HG03342 (cell line): ENCODE data around the gene SHC1.
A peak's percentile ranks its signal among the peaks of the same experiment; 100 is the strongest.

ENCODE experiments used
- ATAC-seq: cut with Tn5 transposase; IDR thresholded peaks from one replicate; pipeline ENCODE4 v1.9.1; 2021; ENCODE audit warnings: mild to moderate bottlenecking, moderate library complexity; ENCODE audit not compliant: unreplicated experiment

SHC1 gene

GRCh38 chr1:154958681-154959425 is 11.7 kb downstream of the SHC1 start:
- no peak for ATAC-seq

GRCh38 chr1:154958036-154958435 is 12.5 kb downstream of the SHC1 start:
- ATAC-seq: no peak

- ATAC-seq: no peak
Measured at GRCh38 chr1:154957091-154957657, 13.4 kb downstream of the SHC1 start.

GRCh38 chr1:154956544-154956941 is 14.0 kb downstream of the SHC1 start:
- no peak for ATAC-seq

- peak; percentile 46 for ATAC-seq
Measured at GRCh38 chr1:154955718-154956543, 14.6 kb downstream of the SHC1 start, which contains the start of gene PBXIP1. Gene PBXIP1, minus strand, starts transcription at chr1:154956099. Its CDS starts 2,378 bp downstream, at chr1:154953721.

- ATAC-seq: peak; percentile 62
Measured at GRCh38 chr1:154955039-154955717, 15.4 kb downstream of the SHC1 start.

GRCh38 chr1:154954541-154954940 is 16.0 kb downstream of the SHC1 start:
- ATAC-seq: no peak

GRCh38 chr1:154953611-154954038 is 16.9 kb downstream of the SHC1 start:
- ATAC-seq: no peak

GRCh38 chr1:154952664-154953063 is 17.9 kb downstream of the SHC1 start:
- ATAC-seq: no peak

- ATAC-seq: no peak
Measured at GRCh38 chr1:154951901-154952657, 18.5 kb downstream of the SHC1 start.

GRCh38 chr1:154948079-154948478 is 22.5 kb downstream of the SHC1 start:
- ATAC-seq: no peak

- no peak for ATAC-seq
Measured at GRCh38 chr1:154945962-154946850, 24.3 kb downstream of the SHC1 start.

GRCh38 chr1:154945160-154945961 is 25.2 kb downstream of the SHC1 start:
- ATAC-seq: no peak

GRCh38 chr1:154944401-154945159 is 26.0 kb downstream of the SHC1 start:
- no peak for ATAC-seq

- no peak for ATAC-seq
Measured at GRCh38 chr1:154943649-154944400, 26.7 kb downstream of the SHC1 start.

GRCh38 chr1:154941333-154942013 is 29.1 kb downstream of the SHC1 start:
- no peak for ATAC-seq
